Measurements from ENCODE around the gene OR6K6.

DNA sequence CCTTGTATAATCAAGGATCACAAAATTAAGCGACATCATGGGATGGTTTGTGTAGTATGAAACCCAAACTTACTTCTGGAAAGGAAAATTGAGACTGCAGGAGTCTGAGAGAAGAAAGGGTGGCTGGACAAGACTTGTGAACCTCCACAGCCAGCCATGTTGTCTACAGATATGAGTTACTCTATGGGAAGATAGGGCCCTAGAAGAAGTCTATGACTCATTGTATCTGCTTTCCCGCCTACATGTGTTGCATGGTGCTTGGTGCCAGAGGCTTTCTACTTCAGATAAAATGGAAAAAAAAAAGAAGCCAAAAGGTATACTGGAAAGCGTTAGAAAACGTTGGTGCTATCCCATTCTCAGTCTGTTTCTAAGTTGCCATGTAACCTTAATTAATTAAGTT lies 45.2 kb downstream of the OR6K6 start:
- TF ChIP-seq POLR2A (IDR thresholded peaks at IDR 0.05) (no peak), EP300 (IDR thresholded peaks at IDR 0.05) (no peak), CTCF (IDR thresholded peaks at IDR 0.05) (no peak), POLR2AphosphoS5 (IDR thresholded peaks at IDR 0.05) (no peak)

Measured in suprapubic skin (tissue), 4 donors.